Measurements from ENCODE around the gene DIO1. TPM values are rescaled to one million over a fixed set of nuclear protein-coding genes. Genes with fewer than 3 reads are reported as not detected.

Gene DIO1
- total and polyA plus RNA-seq, 2 of the 8 experiments (the other 6 are each of a cell fraction or from before 2014, with no cell fraction given) = 0.14 TPM; not detected in 1

- Histone ChIP-seq H2BK20ac (ENCODE audit: low read length) (no peak overlapping the region), H4K91ac (replicated peaks; ENCODE audit: insufficient read length, low read length) (no peak overlapping the region), H3K9ac (replicated peaks in 1 of 4; ENCODE audit: extremely low read depth in 1 of 4, low read depth in 3 of 4, low read length in 3 of 4) (no peak overlapping the region), H3K36me3 (ENCODE audit: control insufficient read depth in 2 of 4, insufficient read depth in 4 of 4, low read length in 3 of 4) (no peaks in the 10 kb centered on the region), H2AK5ac (ENCODE audit: low read depth, low read length) (no peak overlapping the region), H3K23me2 (ENCODE audit: low read depth, low read length) (no peaks in the 10 kb centered on the region), H3K27ac (ENCODE audit: low read depth, low read length) (no peak overlapping the region), H2AFZ (ENCODE audit: low read length) (no peak overlapping the region), H2BK120ac (replicated peaks; ENCODE audit: low read depth, low read length) (no peak overlapping the region), H3K79me2 (ENCODE audit: control insufficient read depth in 1 of 2, insufficient read depth in 2 of 2, low read length in 2 of 2) (no peaks in the 10 kb centered on the region), H3K14ac (ENCODE audit: insufficient read length) (no peak overlapping the region), H4K20me1 (replicated peaks in 1 of 2; ENCODE audit: control insufficient read depth in 1 of 2, insufficient read depth in 2 of 2, low read length in 2 of 2) (no peaks in the 10 kb centered on the region), H3K4me3 (ENCODE audit: extremely low read depth in 1 of 4, insufficient read depth in 2 of 4, low read depth in 3 of 4, low read length in 4 of 4) (no peak overlapping the region), H3K4me1 (replicated peaks in 1 of 4; ENCODE audit: control insufficient read depth in 3 of 4, insufficient read depth in 4 of 4, low read length in 3 of 4) (peaks cover 7 to 13% (median 11%) of the 10 kb centered on the region in 4 experiments), H3K27me3 (replicated peaks in 1 of 4; ENCODE audit: control insufficient read depth in 3 of 4, extremely low read depth in 1 of 4, insufficient read depth in 3 of 4, low read length in 3 of 4) (no peaks in the 10 kb centered on the region), H3K18ac (ENCODE audit: extremely low read depth, low read length) (no peak overlapping the region), H4K8ac (ENCODE audit: extremely low read depth, insufficient read depth, low read length) (no peak overlapping the region), H3K4me2 (ENCODE audit: insufficient read depth in 1 of 2, low read depth in 2 of 2, low read length in 2 of 2) (no peak overlapping the region), H3K23ac (ENCODE audit: insufficient read length) (no peak overlapping the region), H4K5ac (ENCODE audit: insufficient read length, low read depth, low read length) (no peak overlapping the region), H3K4ac (replicated peaks; ENCODE audit: insufficient read length, low read depth, low read length) (no peak overlapping the region), H2BK12ac (ENCODE audit: low read depth, low read length) (no peak overlapping the region), H3K56ac (replicated peaks; ENCODE audit: insufficient read length, low read depth, low read length) (no peak overlapping the region), H3K79me1 (ENCODE audit: low read depth, low read length) (no peaks in the 10 kb centered on the region), H2BK5ac (ENCODE audit: low read depth, low read length) (no peak overlapping the region), H3K9me3 (ENCODE audit: insufficient read depth in 2 of 2, low read depth in 1 of 2, low read length in 1 of 2) (no peaks in the 10 kb centered on the region), H2BK15ac (ENCODE audit: low read length) (no peak overlapping the region)
- no peak for DNase-seq (ENCODE audit: low read depth in 1 of 2, low spot score in 2 of 2)
- no peak for FAIRE-seq
- WGBS, 2 experiments (ENCODE audit: extremely low coverage in 1 of 2, insufficient coverage in 1 of 2, insufficient read length in 1 of 2, insufficient replicate concordance in 2 of 2, low coverage in 1 of 2, low lambda C conversion rate in 2 of 2, missing lambda C conversion rate in 1 of 2) = 73% methylated on average over 3 of the region's 3 CpGs; no CpG with 5 or more reads in 1 of the 2 experiments
- CTCF ChIA-PET (ENCODE audit: partially characterized antibody) = interaction anchor here (0.6 to 3.4 kb wide), 7 partner anchors 9 to 50 kb away, joined by 3 to 17 read pairs (median 4); no protein-coding TSS in a partner anchor
- POLR2A ChIA-PET (ENCODE audit: partially characterized antibody) = interaction anchor here (1.3 kb wide), 1 partner anchor 9 kb away, joined by 5 read pairs; no protein-coding TSS in a partner anchor
- no peak for TF ChIP-seq CTBP2 (IDR thresholded peaks at IDR 0.05; ENCODE audit: borderline replicate concordance, insufficient read depth, insufficient read length, low read length)
- TF ChIP-seq PHF8 (conservative IDR thresholded peaks at IDR 0.05; ENCODE audit: low read depth, low read length) = no peak
- TF ChIP-seq SIX5 (IDR thresholded peaks at IDR 0.05; ENCODE audit: low read depth, low read length) = no peak
- no peak for TF ChIP-seq HDAC2 (IDR thresholded peaks at IDR 0.05; ENCODE audit: borderline replicate concordance in 1 of 2, low read depth in 2 of 2, low read length in 2 of 2)
- TF ChIP-seq SP2 (IDR thresholded peaks at IDR 0.05; ENCODE audit: low read length) = no peak
- TF ChIP-seq MAX (IDR thresholded peaks at IDR 0.05) = no peak
- no peak for TF ChIP-seq E2F6 (IDR thresholded peaks at IDR 0.05)
- TF ChIP-seq RXRA (IDR thresholded peaks at IDR 0.05; ENCODE audit: insufficient read depth, low read depth, low read length) = no peak
- no peak for TF ChIP-seq EP300 (IDR thresholded peaks at IDR 0.05; ENCODE audit: borderline replicate concordance in 1 of 2, low read depth in 2 of 2, low read length in 2 of 2)
- no peak for TF ChIP-seq JUND (IDR thresholded peaks at IDR 0.05; ENCODE audit: low read length)
- TF ChIP-seq RAD21 (IDR thresholded peaks at IDR 0.05 in 1 of 2, conservative IDR thresholded peaks at IDR 0.05 in 1 of 2; ENCODE audit: low read depth in 2 of 2, low read length in 2 of 2) = no peak
- no peak for TF ChIP-seq RBBP5 (IDR thresholded peaks at IDR 0.05; ENCODE audit: borderline replicate concordance, low read depth, low read length)
Observed at GRCh38 chr1:53909946-53910345, 16.0 kb downstream of the DIO1 start.

Data from H1 (cell line).